Measurements from ENCODE around the gene OR2M7. TPM values are rescaled to one million over a fixed set of nuclear protein-coding genes. Genes with fewer than 3 reads are reported as not detected.
"Not testable (repeated sequence)": the region's sequence is repeated elsewhere in the genome, so short reads cannot be mapped to it uniquely, and the experiment has no call there.

OR2M7 gene
- total and polyA plus RNA-seq, 8 donors = not detected

DNA sequence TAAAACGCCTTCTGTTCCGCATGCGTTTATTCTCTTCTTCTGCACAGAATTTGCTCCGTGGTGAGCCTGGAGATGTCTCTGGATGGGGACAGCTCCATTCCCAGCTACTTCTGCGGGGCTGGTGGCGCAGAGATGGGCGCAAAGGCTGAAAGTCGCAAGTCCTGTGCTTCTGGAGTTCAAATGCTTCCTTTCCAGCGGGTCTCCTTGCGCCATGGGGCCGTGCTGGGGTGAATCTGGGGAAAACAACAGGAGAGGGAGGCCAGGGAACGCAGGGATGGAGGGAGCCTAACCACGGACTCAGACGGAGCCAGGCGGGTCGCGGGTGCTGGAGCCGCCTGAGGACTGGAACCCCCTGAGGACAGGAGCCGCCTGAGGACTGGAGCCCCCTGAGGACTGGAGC is 18.3 kb downstream of the OR2M7 start:
- DNase-seq = peak in 1 of 6 donors; percentile 31
- WGBS, 2 donors = 76 to 82% methylated on average over 19 of the region's 19 CpGs
- no peak for FAIRE-seq
- Histone ChIP-seq H3K4me3 (no peak overlapping the region), H3K36me3 (no peaks in the 10 kb centered on the region), H3K27ac (no peak overlapping the region), H3K27me3 (no peaks in the 10 kb centered on the region), H3K4me1 (no peaks in the 10 kb centered on the region), H3K9me3 (no peaks in the 10 kb centered on the region)
- TF ChIP-seq, protein P1, sequence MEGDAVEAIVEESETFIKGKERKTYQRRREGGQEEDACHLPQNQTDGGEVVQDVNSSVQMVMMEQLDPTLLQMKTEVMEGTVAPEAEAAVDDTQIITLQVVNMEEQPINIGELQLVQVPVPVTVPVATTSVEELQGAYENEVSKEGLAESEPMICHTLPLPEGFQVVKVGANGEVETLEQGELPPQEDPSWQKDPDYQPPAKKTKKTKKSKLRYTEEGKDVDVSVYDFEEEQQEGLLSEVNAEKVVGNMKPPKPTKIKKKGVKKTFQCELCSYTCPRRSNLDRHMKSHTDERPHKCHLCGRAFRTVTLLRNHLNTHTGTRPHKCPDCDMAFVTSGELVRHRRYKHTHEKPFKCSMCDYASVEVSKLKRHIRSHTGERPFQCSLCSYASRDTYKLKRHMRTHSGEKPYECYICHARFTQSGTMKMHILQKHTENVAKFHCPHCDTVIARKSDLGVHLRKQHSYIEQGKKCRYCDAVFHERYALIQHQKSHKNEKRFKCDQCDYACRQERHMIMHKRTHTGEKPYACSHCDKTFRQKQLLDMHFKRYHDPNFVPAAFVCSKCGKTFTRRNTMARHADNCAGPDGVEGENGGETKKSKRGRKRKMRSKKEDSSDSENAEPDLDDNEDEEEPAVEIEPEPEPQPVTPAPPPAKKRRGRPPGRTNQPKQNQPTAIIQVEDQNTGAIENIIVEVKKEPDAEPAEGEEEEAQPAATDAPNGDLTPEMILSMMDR (IDR thresholded peaks at IDR 0.05) = no peak
- intact Hi-C loops (cut with DNase I) = no loop called here
- no peak for ATAC-seq

DNA sequence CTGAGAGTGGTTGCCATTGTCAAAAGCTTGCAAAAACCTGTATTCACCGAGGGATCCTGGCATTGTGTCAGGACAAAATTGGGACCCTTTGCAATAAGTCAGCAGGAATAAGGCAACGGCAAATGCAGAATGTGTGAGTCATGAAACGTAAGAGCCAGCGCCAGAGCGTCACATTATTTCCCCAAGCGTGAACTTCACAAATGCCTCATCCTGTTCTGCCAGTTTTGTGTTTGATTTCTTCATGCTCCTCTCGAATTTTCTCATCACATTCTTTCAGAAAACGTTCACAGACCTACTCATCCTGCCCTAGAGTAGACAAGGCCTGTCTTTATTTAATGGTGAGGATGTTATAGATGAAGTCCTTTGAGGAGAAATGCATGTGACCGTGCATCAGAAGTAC is 18.7 kb downstream of the OR2M7 start:
- H3K9me3 ChIP-seq; FAIRE-seq; ATAC-seq; H3K4me3 ChIP-seq; H3K36me3 ChIP-seq; intact Hi-C loops (cut with DNase I); H3K4me1 ChIP-seq; H3K27ac ChIP-seq; H3K27me3 ChIP-seq; DNase-seq: not testable (repeated sequence)
- WGBS, 2 donors = 57 to 69% methylated on average over 9 of the region's 9 CpGs

DNA sequence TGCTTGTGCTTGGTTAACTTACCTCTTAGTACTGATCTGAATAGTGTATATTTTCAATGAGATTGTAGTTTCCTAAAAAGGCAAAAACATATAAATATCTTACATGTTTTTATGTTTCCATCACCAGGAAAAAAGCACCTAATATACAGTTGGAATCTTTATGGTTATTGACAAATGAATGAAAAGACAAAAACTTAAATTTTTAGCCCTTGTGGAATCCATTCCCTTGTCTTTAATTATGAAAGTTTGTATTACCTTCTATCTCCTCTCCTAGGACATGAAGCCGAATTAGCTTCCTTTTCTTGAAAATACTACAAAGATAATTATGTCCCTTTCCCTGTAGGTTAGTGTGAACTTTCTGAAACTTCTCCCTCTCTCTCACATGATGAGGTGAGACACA is 21.0 kb downstream of the OR2M7 start, which contains the start of gene OR2T12:
TSS of gene OR2T12 (minus strand) at position 101 of the 400 bp plus-strand sequence. CDS start 7,846 bp downstream, outside the sequence.
- no peak for FAIRE-seq
- no peaks in the 10 kb centered on the region for H3K36me3 ChIP-seq

DNA sequence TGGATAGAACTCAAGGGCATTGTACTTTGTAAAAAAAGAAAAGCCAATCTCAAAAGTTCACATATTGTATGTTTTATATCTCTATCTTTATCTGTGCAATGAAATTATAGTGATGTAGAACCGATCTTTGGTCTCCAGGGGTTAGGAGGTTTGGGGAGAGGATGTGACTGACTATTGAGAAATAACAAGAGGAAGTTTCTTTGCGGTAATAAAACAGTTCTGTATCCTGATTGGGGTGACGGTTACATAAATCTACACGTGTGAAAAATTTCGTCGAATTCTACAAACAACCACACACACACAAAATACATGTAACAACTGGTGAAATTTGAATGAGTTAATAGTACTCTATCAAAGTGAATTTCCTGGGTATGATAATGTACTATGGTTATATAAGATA is 36.0 kb downstream of the OR2M7 start:
- Histone ChIP-seq H3K4me3 (no peak overlapping the region), H3K9me3 (no peaks in the 10 kb centered on the region), H3K27me3 (no peaks in the 10 kb centered on the region), H3K4me1 (no peaks in the 10 kb centered on the region), H3K27ac (no peak overlapping the region), H3K36me3 (no peaks in the 10 kb centered on the region)
- no peak for DNase-seq
- intact Hi-C loops (cut with DNase I) = no loop called here
- WGBS, 2 donors = 39 to 47% methylated on average over 6 of the region's 6 CpGs
- TF ChIP-seq, protein P1 (IDR thresholded peaks at IDR 0.05) = no peak
- no peak for FAIRE-seq
- no peak for ATAC-seq

More for the DNA sequence above, 21.0 kb downstream of the OR2M7 start, which contains the start of gene OR2T12:
- Histone ChIP-seq H3K27ac (no peak within 1 kb of the TSS), H3K4me3 (no peak within 1 kb of the TSS), H3K27me3 (no peaks in the 10 kb centered on the region), H3K4me1 (no peaks in the 10 kb centered on the region), H3K9me3 (no peaks in the 10 kb centered on the region)
- TF ChIP-seq, protein P1 (IDR thresholded peaks at IDR 0.05) = no peak
- no peak for ATAC-seq
- WGBS, 2 donors = 49 to 62% methylated on average over 1 of the region's 1 CpG
- no peak for DNase-seq
- intact Hi-C loops (cut with DNase I) = no loop called here

DNA sequence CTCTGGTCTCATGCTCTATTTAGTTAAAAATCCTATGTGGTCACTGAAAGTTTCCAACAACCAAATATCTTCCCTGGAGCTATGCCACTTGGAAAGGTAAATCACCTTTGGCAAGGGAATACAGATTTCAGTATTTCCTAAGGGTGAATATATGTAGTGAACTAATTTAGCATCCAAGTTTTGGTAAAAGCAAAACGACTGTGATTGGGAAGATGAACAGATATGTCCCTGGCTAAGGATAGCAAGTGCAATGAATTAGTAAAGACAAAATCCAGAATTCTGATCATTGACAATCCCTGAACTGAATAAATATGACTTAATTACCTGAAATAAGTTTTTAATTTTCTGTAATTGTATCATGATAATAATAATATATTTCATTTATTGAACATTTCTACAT is 46.5 kb downstream of the OR2M7 start, which contains the start of gene OR2T33:
TSS of gene OR2T33 (minus strand) at position 101 of the 400 bp plus-strand sequence. CDS start 4,162 bp downstream, outside the sequence.
- DNase-seq (no peak), ATAC-seq (no peak), FAIRE-seq (no peak)
- intact Hi-C loops (cut with DNase I) = no loop called here
- no peak within 1 kb of the TSS for H3K4me3 ChIP-seq
- no peaks in the 10 kb centered on the region for H3K9me3 ChIP-seq
- H3K36me3 ChIP-seq = no peaks in the 10 kb centered on the region
- 19 to 32% methylated on average over 1 of the region's 1 CpG for WGBS, 2 donors
- H3K4me1 ChIP-seq = no peaks in the 10 kb centered on the region
- H3K27ac ChIP-seq = no peak within 1 kb of the TSS
- TF ChIP-seq, protein P1 (IDR thresholded peaks at IDR 0.05) = no peak
- no peaks in the 10 kb centered on the region for H3K27me3 ChIP-seq

Other genes with a start within 250 kb of the OR2M7 start
- gene OR2L13, start 229.4 kb downstream of the OR2M7 start, total RNA-seq = not detected
- not detected for gene OR2L13, start 229.4 kb downstream of the OR2M7 start, polyA plus RNA-seq
- not detected for gene OR2M5, start 179.4 kb downstream of the OR2M7 start, total RNA-seq
- gene OR2M5, start 179.4 kb downstream of the OR2M7 start, polyA plus RNA-seq = not detected
- not detected for gene OR2M2, start 149.7 kb downstream of the OR2M7 start, total RNA-seq
- not detected for gene OR2M2, start 149.7 kb downstream of the OR2M7 start, polyA plus RNA-seq
- not detected for gene OR2M3, start 127.3 kb downstream of the OR2M7 start, total RNA-seq
- under 1 TPM in 1 of 2 donors, not detected in 1; under 0.01 TPM for gene OR2M3, start 127.3 kb downstream of the OR2M7 start, polyA plus RNA-seq
- not detected for gene OR2M4, start 93.2 kb downstream of the OR2M7 start, total RNA-seq
- gene OR2M4, start 93.2 kb downstream of the OR2M7 start, polyA plus RNA-seq = under 1 TPM in 1 of 2 donors, not detected in 1; 0.02 TPM
- not detected for gene OR2T33, start 46.6 kb downstream of the OR2M7 start, total RNA-seq
- gene OR2T33, start 46.6 kb downstream of the OR2M7 start, polyA plus RNA-seq = not detected
- gene OR2T12, start 21.1 kb downstream of the OR2M7 start, total RNA-seq = not detected
- not detected for gene OR2T12, start 21.1 kb downstream of the OR2M7 start, polyA plus RNA-seq
- not detected for gene OR14C36, start 24.2 kb upstream of the OR2M7 start, total RNA-seq
- not detected for gene OR14C36, start 24.2 kb upstream of the OR2M7 start, polyA plus RNA-seq
- gene OR2T4, start 37.1 kb upstream of the OR2M7 start, total RNA-seq = not detected
- gene OR2T4, start 37.1 kb upstream of the OR2M7 start, polyA plus RNA-seq = not detected
- not detected for gene OR2T6, start 51.2 kb upstream of the OR2M7 start, total RNA-seq
- gene OR2T6, start 51.2 kb upstream of the OR2M7 start, polyA plus RNA-seq = not detected
- not detected for gene OR2T1, start 78.5 kb upstream of the OR2M7 start, total RNA-seq
- gene OR2T1, start 78.5 kb upstream of the OR2M7 start, polyA plus RNA-seq = not detected
- gene OR2T2, start 121.1 kb upstream of the OR2M7 start, total RNA-seq = under 1 TPM in 1 of 6 donors, not detected in 5; 0.06 TPM
- not detected for gene OR2T2, start 121.1 kb upstream of the OR2M7 start, polyA plus RNA-seq
- not detected for gene OR2T3, start 148.8 kb upstream of the OR2M7 start, total RNA-seq
- gene OR2T3, start 148.8 kb upstream of the OR2M7 start, polyA plus RNA-seq = not detected
- not detected for gene OR2T5, start 164.0 kb upstream of the OR2M7 start, total RNA-seq
- not detected for gene OR2T5, start 164.0 kb upstream of the OR2M7 start, polyA plus RNA-seq
- gene OR2G6, start 183.5 kb upstream of the OR2M7 start, total RNA-seq = not detected
- not detected for gene OR2G6, start 183.5 kb upstream of the OR2M7 start, polyA plus RNA-seq
- gene OR2T29, start 238.2 kb upstream of the OR2M7 start, total RNA-seq = under 1 TPM in 1 of 6 donors, not detected in 5; 0.12 TPM
- not detected for gene OR2T29, start 238.2 kb upstream of the OR2M7 start, polyA plus RNA-seq